Activated T-cell treated with anti-CD3 and anti-CD28 coated beads for 24 hours (primary cell): Measurements from ENCODE around the gene POLDIP2.

ENCODE experiments used
- DNase-seq: peaks from one replicate; pipeline ENCODE4 v3.0.0-alpha.2; 2020; ENCODE audit warnings: low read depth

POLDIP2 gene

GRCh38 chr17:28335959-28336871, 21.1 kb downstream of the POLDIP2 start:
- DNase-seq: no peak

- DNase-seq: peak; percentile 97
Observed at GRCh38 chr17:28335201-28335958, 21.9 kb downstream of the POLDIP2 start, which contains the start of the genes IFT20 and TNFAIP1. Gene IFT20, minus strand, starts transcription at chr17:28335472. Its CDS starts 3,487 bp downstream, at chr17:28331985. Gene TNFAIP1, plus strand, starts transcription at chr17:28335761. Its CDS starts 3,761 bp downstream, at chr17:28339522.

- no peak for DNase-seq
Observed at GRCh38 chr17:28334666-28335200, 22.6 kb downstream of the POLDIP2 start.

GRCh38 chr17:28334171-28334570, 23.2 kb downstream of the POLDIP2 start:
- no peak for DNase-seq

GRCh38 chr17:28333083-28333746, 24.1 kb downstream of the POLDIP2 start:
- DNase-seq: no peak

GRCh38 chr17:28331891-28332420, 25.4 kb downstream of the POLDIP2 start:
- no peak for DNase-seq

- DNase-seq: no peak
Observed at GRCh38 chr17:28330671-28331070, 26.7 kb downstream of the POLDIP2 start.

- DNase-seq: no peak
Observed at GRCh38 chr17:28328325-28328724, 29.0 kb downstream of the POLDIP2 start.

- DNase-seq: no peak
Observed at GRCh38 chr17:28327709-28328108, 29.6 kb downstream of the POLDIP2 start.

GRCh38 chr17:28327031-28327607, 30.2 kb downstream of the POLDIP2 start:
- no peak for DNase-seq

- no peak for DNase-seq
Observed at GRCh38 chr17:28326114-28326513, 31.2 kb downstream of the POLDIP2 start.

GRCh38 chr17:28325211-28325610, 32.1 kb downstream of the POLDIP2 start:
- DNase-seq: no peak

GRCh38 chr17:28324781-28325180, 32.5 kb downstream of the POLDIP2 start:
- DNase-seq: no peak

GRCh38 chr17:28324267-28324745, 33.0 kb downstream of the POLDIP2 start:
- no peak for DNase-seq

- DNase-seq: no peak
Observed at GRCh38 chr17:28320215-28321061, 36.9 kb downstream of the POLDIP2 start.

- DNase-seq: no peak
Observed at GRCh38 chr17:28319598-28319935, 37.8 kb downstream of the POLDIP2 start.

GRCh38 chr17:28318759-28319597, 38.3 kb downstream of the POLDIP2 start, which contains the start of gene TMEM97:
Gene TMEM97, plus strand, starts transcription at chr17:28319200. Its CDS starts 40 bp downstream, at chr17:28319240.
- peak; percentile 94 for DNase-seq

GRCh38 chr17:28317966-28318758, 39.2 kb downstream of the POLDIP2 start:
- DNase-seq: no peak
